OCI-LY3 (cell line): ENCODE data around the gene PIK3C2G.

Experiments used
- CTCF ChIP-seq: fragments of 200-600, 300-600 bp; sonication (generic); IDR thresholded peaks from 2 replicates; pipeline ENCODE4 v1.5.1; 2014; ENCODE audit warnings: antibody characterized with exemption, low read length, low read depth
- EZH2phosphoT487 ChIP-seq: fragments of 200-600 bp; shearing (Covaris generic); IDR thresholded peaks from 2 replicates; pipeline ENCODE4 v1.6.1; 2018; ENCODE audit warnings: antibody characterized with exemption, mixed run types, low read depth

GRCh38 chr12:18461758-18462157 lies 200.4 kb downstream of the PIK3C2G start:
- no peak for TF ChIP-seq CTCF
- TF ChIP-seq EZH2phosphoT487, result no peak
